A549 (cell line): Measurements from ENCODE around the gene ZBTB46. TPM values are rescaled to one million over a fixed set of nuclear protein-coding genes. Genes with fewer than 3 reads are reported as not detected.

Source experiments
- ATAC-seq, 2 experiments: fragments of 200-7000 bp in 1 of 2; fragments of >200 bp in 1 of 2; cut with Nextera tagmentation in 1 of 2; cut with Tn5 transposase in 1 of 2; 3 replicates each; pipeline versions ENCODE4 v1.8.0 to v1.9.1; 2018 to 2020; ENCODE audit warnings: mild to moderate bottlenecking in 1 of 2, moderate library complexity in 1 of 2
- CTCF ChIA-PET: fragments of 300-600 bp; sonication (Branson Sonifier 250); formaldehyde crosslinking; extraction: SDS; loops from one replicate; lab custom pipeline; 2021; ENCODE audit warnings: antibody characterized with exemption, inconsistent platforms; lab: Yijun Ruan, JAX
- POLR2A ChIA-PET: fragments of 350-600 bp; formaldehyde crosslinking; extraction: SDS; loops from one replicate; lab custom pipeline; 2021; ENCODE audit warnings: antibody characterized with exemption, inconsistent platforms; lab: Yijun Ruan, JAX
- DNase-seq, 2 experiments: peaks; one replicate each; pipeline versions ENCODE4 v3.0.0 to v3.0.0-alpha.2; 2011 to 2016; ENCODE audit warnings: low read depth in 1 of 2, low spot score in 1 of 2
- FAIRE-seq: peaks from 2 replicates; lab custom pipeline; 2011; peaks lifted over from hg19 to GRCh38; lab: Jason Lieb, UNC
- H3K27ac ChIP-seq, 2 experiments: fragments of >200 bp; sonication (Bioruptor Twin); formaldehyde crosslinking; 3 replicates each; pipeline ENCODE4 v1.5.1; 2016 to 2017
- H3K4me1 ChIP-seq: fragments of >200 bp; sonication (Bioruptor Twin); formaldehyde crosslinking; 3 replicates; pipeline ENCODE4 v1.6.1; 2016
- H3K4me2 ChIP-seq: fragments of >200 bp; sonication (Bioruptor Twin); formaldehyde crosslinking; 3 replicates; pipeline ENCODE4 v1.6.1; 2016
- H3K4me3 ChIP-seq: fragments of >200 bp; sonication (Bioruptor Twin); formaldehyde crosslinking; 3 replicates; pipeline ENCODE4 v1.5.1; 2016
- H3K9me3 ChIP-seq: fragments of >200 bp; sonication (Bioruptor Twin); formaldehyde crosslinking; 3 replicates; pipeline ENCODE4 v1.6.1; 2016
- CBX2 ChIP-seq: fragments of 200-600 bp; sonication (generic); IDR thresholded peaks from 2 replicates; pipeline ENCODE4 v1.6.1; 2016; ENCODE audit warnings: low read depth, mild to moderate bottlenecking, borderline replicate concordance
- CBX8 ChIP-seq: fragments of 200-600 bp; sonication (generic); IDR thresholded peaks from 2 replicates; pipeline ENCODE4 v1.6.1; 2016
- CEBPB ChIP-seq, 2 experiments: fragments of >200 bp in 1 of 2; sonication (Bioruptor Twin) in 1 of 2; formaldehyde crosslinking in 1 of 2; IDR thresholded peaks; 2 replicates each; pipeline ENCODE4 v1.6.1; 2012 to 2016
- CHD4 ChIP-seq: fragments of 200-600 bp; sonication (generic); IDR thresholded peaks from 2 replicates; pipeline ENCODE4 v1.6.1; 2016; ENCODE audit warnings: antibody characterized with exemption, mild to moderate bottlenecking, borderline replicate concordance
- EP300 ChIP-seq, 2 experiments: fragments of >200 bp; sonication (Bioruptor Twin); formaldehyde crosslinking; IDR thresholded peaks; 2 replicates in 1 of 2; 3 replicates in 1 of 2; pipeline ENCODE4 v1.6.1; 2016 to 2017
- FOSB ChIP-seq: fragments of 250-450 bp; sonication (Bioruptor Pico); IDR thresholded peaks from 2 replicates; pipeline ENCODE4 v1.5.0; 2020; ENCODE audit warnings: mild to moderate bottlenecking, moderate library complexity
- HOXA7 ChIP-seq: fragments of 250-450 bp; sonication (Bioruptor Pico); IDR thresholded peaks from 2 replicates; pipeline ENCODE4 v1.5.0; 2020; ENCODE audit warnings: mild to moderate bottlenecking, moderate library complexity
- JUN ChIP-seq, 2 experiments: fragments of >200 bp; sonication (Bioruptor Twin); formaldehyde crosslinking; IDR thresholded peaks; 2 replicates in 1 of 2; 3 replicates in 1 of 2; pipeline ENCODE4 v1.6.1; 2016 to 2017
- KDM1A ChIP-seq: fragments of 200-600 bp; sonication (generic); IDR thresholded peaks from 2 replicates; pipeline ENCODE4 v1.6.1; 2016; ENCODE audit warnings: low read depth, mild to moderate bottlenecking
- MAZ ChIP-seq: fragments of 150-350 bp; IDR thresholded peaks from 2 replicates; pipeline ENCODE4 v1.6.1; 2014; ENCODE audit warnings: antibody characterized with exemption, low read depth, low read length, borderline replicate concordance
- NFE2L2 ChIP-seq: fragments of 150-350 bp; conservative IDR thresholded peaks from 2 replicates; pipeline ENCODE4 v1.6.1; 2014; ENCODE audit warnings: low read length
- NPAS2 ChIP-seq: fragments of 250-450 bp; sonication (Bioruptor Pico); IDR thresholded peaks from 2 replicates; pipeline ENCODE4 v1.8.0; 2022; ENCODE audit warnings: mild to moderate bottlenecking, moderate library complexity, borderline replicate concordance
- RAD21 ChIP-seq, 2 experiments: fragments of >200 bp in 1 of 2; sonication (Bioruptor Twin) in 1 of 2; formaldehyde crosslinking in 1 of 2; IDR thresholded peaks in 1 of 2; conservative IDR thresholded peaks in 1 of 2; 2 replicates in 1 of 2; 3 replicates in 1 of 2; pipeline ENCODE4 v1.6.1; 2012 to 2018; ENCODE audit warnings: inconsistent platforms in 1 of 2
- RFX5 ChIP-seq: fragments of 450-650 bp; IDR thresholded peaks from 2 replicates; pipeline ENCODE4 v1.7.1; 2014; ENCODE audit warnings: antibody characterized with exemption, mild to moderate bottlenecking, moderate library complexity
- TFCP2L1 ChIP-seq: fragments of 250-450 bp; sonication (Bioruptor Pico); IDR thresholded peaks from 2 replicates; pipeline ENCODE4 v1.5.0; 2021; ENCODE audit warnings: mild to moderate bottlenecking
- WGBS: methylation state at CpG from one replicate; pipeline ENCODE4 v1.1.6; 2017; ENCODE audit errors: missing lambda C conversion rate; 5-methylcytosine and 5-hydroxymethylcytosine counted together
- polyA plus RNA-seq, 4 experiments: library from polyadenylated mRNA; depleted of rRNA in 3 of 4; stranded (reverse); fragments of >200 nt; fragmentation: RNase III in 1 of 4; extraction: RNeasy Plus Mini Kit Qiagen cat#74134 plus additional on column Dnase treatment in 1 of 4; gene quantifications; 2 replicates in 3 of 4; 3 replicates in 1 of 4; pipeline ENCODE4 v1.2.3, GENCODE V29; 2011 to 2017
- TF ChIP-seq, protein P1 (sequence below): fragments of 450-650 bp; IDR thresholded peaks from 2 replicates; pipeline ENCODE4 v1.6.1; 2014; ENCODE audit warnings: antibody characterized with exemption
- TF ChIP-seq, protein P2 (sequence below): fragments of 250-450 bp; sonication (Bioruptor Pico); IDR thresholded peaks from 2 replicates; pipeline ENCODE4 v1.5.0; 2021; ENCODE audit warnings: mild to moderate bottlenecking, moderate library complexity, borderline replicate concordance
- TF ChIP-seq, protein P3 (sequence below): fragments of 150-350 bp; IDR thresholded peaks from 2 replicates; pipeline ENCODE4 v1.6.1; 2014; ENCODE audit warnings: low read depth, mild to moderate bottlenecking, low read length
- TF ChIP-seq, protein P4 (sequence below): fragments of 250-450 bp; sonication (Bioruptor Pico); IDR thresholded peaks from 2 replicates; pipeline ENCODE4 v1.5.0; 2020; ENCODE audit warnings: low read depth, mild to moderate bottlenecking, moderate library complexity
- TF ChIP-seq, protein P5 (sequence below): fragments of 200-600 bp; sonication (generic); IDR thresholded peaks from 2 replicates; pipeline ENCODE4 v1.6.1; 2016; ENCODE audit warnings: antibody characterized with exemption, mild to moderate bottlenecking, moderate library complexity

The ZBTB46 gene
- polyA plus RNA-seq, 2 of the 4 experiments (the other 2 are of a cell fraction): 0.17 to 0.43 TPM

DNA sequence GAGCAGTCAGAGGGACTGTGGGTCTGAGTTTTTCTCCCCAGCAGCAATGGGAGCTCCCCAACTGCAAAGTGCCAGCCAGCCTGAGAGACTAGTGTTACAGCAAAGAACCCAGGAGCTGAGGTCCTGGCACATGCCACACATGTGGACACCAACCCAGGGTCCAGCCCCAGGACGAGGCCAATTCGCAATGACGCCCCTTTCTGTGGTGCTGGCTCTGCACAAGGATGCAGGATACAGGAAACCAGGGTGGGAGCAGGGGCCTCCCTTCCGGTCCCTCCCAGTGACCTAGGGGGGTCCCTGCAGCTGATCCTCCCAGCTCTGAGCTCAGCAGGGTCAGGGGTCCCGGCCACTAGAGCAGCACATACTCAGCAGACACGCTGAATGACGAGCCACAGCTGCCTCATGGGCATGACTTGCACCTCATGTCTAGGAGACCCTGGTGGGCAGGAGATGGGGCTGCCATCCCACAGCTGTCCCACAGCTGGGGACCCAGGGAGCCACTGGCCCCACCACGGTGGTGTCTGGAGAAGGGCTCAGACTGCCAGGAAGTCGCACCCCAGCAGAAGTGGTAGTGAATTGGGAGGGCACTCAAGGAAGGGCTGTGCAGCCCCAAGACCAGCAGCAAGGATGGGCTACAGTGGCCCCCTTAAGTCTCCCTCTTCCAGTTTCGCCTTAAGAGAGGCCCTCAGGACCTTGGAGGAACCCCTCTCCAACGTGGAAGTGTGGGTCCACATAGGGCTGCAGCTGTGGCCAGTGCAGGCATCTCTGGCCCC is 126.9 kb downstream of the ZBTB46 start:
- Histone ChIP-seq H3K9me3 (no peaks in the 10 kb centered on the region), H3K4me3 (no peak overlapping the region), H3K27ac (no peak overlapping the region), H3K4me2 (no peak overlapping the region), H3K4me1 (peaks cover 31% of the 10 kb centered on the region)
- no peak for ATAC-seq
- ChIA-PET POLR2A (no interaction called here), CTCF (interaction anchor here (0.7 to 1.6 kb wide), 5 partner anchors 12 to 270 kb away, joined by 3 to 7 read pairs (median 3); partner anchors contain the start of gene PTK6)
- DNase-seq: no peak
- no peak for FAIRE-seq
- TF ChIP-seq FOSB (no peak), JUN (IDR thresholded peaks at IDR 0.05) (no peak), NFE2L2 (no peak)
- TF ChIP-seq, protein P1, sequence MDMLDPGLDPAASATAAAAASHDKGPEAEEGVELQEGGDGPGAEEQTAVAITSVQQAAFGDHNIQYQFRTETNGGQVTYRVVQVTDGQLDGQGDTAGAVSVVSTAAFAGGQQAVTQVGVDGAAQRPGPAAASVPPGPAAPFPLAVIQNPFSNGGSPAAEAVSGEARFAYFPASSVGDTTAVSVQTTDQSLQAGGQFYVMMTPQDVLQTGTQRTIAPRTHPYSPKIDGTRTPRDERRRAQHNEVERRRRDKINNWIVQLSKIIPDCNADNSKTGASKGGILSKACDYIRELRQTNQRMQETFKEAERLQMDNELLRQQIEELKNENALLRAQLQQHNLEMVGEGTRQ: no peak
- 97% methylated on average over 9 of the region's 11 CpGs for WGBS

DNA sequence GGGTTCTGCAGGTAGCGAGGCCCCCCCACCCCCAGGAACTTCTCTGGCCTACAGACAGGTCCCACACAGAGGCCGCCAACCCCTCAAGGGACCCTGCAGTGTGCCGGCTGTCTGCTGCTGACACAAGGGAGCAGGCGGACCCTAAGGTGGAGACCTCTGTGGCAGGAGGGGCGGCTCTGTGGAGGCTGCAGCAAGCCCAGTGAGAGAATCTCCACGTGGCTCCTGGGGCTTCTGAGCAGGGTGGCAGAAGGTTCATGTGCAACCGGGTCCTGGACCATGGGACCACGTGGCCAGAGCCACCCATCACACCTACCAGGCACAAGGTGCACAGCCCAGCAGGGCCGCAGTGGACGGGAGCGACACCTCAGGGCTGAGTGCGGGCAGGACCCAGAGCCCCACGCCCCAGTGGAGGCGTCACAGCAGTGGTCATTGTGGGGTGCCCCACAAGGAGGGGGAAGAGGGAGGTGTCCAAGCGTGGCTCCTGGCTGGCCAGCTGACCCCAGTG is 127.5 kb downstream of the ZBTB46 start:
- TF ChIP-seq CBX8 (no peak), RFX5 (no peak), CEBPB (IDR thresholded peaks at IDR 0.05) (no peak), RAD21 (conservative IDR thresholded peaks at IDR 0.05 in 1 of 2, IDR thresholded peaks at IDR 0.05 in 1 of 2) (no peak), KDM1A (no peak), EP300 (IDR thresholded peaks at IDR 0.05) (no peak), TFCP2L1 (CRISPR knock-in tag) (no peak), NPAS2 (CRISPR knock-in tag) (no peak), CHD4 (no peak), JUN (IDR thresholded peaks at IDR 0.05) (no peak), NFE2L2 (no peak), MAZ (no peak), CBX2 (no peak), HOXA7 (CRISPR knock-in tag) (no peak)
- TF ChIP-seq, protein P2, sequence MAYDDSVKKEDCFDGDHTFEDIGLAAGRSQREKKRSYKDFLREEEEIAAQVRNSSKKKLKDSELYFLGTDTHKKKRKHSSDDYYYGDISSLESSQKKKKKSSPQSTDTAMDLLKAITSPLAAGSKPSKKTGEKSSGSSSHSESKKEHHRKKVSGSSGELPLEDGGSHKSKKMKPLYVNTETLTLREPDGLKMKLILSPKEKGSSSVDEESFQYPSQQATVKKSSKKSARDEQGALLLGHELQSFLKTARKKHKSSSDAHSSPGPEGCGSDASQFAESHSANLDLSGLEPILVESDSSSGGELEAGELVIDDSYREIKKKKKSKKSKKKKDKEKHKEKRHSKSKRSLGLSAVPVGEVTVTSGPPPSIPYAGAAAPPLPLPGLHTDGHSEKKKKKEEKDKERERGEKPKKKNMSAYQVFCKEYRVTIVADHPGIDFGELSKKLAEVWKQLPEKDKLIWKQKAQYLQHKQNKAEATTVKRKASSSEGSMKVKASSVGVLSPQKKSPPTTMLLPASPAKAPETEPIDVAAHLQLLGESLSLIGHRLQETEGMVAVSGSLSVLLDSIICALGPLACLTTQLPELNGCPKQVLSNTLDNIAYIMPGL: no peak
- TF ChIP-seq, protein P3, sequence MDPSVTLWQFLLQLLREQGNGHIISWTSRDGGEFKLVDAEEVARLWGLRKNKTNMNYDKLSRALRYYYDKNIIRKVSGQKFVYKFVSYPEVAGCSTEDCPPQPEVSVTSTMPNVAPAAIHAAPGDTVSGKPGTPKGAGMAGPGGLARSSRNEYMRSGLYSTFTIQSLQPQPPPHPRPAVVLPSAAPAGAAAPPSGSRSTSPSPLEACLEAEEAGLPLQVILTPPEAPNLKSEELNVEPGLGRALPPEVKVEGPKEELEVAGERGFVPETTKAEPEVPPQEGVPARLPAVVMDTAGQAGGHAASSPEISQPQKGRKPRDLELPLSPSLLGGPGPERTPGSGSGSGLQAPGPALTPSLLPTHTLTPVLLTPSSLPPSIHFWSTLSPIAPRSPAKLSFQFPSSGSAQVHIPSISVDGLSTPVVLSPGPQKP: no peak
- TF ChIP-seq, protein P4, sequence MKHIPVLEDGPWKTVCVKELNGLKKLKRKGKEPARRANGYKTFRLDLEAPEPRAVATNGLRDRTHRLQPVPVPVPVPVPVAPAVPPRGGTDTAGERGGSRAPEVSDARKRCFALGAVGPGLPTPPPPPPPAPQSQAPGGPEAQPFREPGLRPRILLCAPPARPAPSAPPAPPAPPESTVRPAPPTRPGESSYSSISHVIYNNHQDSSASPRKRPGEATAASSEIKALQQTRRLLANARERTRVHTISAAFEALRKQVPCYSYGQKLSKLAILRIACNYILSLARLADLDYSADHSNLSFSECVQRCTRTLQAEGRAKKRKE (CRISPR knock-in tag): no peak
- TF ChIP-seq, protein P5, sequence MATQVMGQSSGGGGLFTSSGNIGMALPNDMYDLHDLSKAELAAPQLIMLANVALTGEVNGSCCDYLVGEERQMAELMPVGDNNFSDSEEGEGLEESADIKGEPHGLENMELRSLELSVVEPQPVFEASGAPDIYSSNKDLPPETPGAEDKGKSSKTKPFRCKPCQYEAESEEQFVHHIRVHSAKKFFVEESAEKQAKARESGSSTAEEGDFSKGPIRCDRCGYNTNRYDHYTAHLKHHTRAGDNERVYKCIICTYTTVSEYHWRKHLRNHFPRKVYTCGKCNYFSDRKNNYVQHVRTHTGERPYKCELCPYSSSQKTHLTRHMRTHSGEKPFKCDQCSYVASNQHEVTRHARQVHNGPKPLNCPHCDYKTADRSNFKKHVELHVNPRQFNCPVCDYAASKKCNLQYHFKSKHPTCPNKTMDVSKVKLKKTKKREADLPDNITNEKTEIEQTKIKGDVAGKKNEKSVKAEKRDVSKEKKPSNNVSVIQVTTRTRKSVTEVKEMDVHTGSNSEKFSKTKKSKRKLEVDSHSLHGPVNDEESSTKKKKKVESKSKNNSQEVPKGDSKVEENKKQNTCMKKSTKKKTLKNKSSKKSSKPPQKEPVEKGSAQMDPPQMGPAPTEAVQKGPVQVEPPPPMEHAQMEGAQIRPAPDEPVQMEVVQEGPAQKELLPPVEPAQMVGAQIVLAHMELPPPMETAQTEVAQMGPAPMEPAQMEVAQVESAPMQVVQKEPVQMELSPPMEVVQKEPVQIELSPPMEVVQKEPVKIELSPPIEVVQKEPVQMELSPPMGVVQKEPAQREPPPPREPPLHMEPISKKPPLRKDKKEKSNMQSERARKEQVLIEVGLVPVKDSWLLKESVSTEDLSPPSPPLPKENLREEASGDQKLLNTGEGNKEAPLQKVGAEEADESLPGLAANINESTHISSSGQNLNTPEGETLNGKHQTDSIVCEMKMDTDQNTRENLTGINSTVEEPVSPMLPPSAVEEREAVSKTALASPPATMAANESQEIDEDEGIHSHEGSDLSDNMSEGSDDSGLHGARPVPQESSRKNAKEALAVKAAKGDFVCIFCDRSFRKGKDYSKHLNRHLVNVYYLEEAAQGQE: no peak
- 85% methylated on average over 4 of the region's 15 CpGs for WGBS

More for the DNA sequence above, 127.5 kb downstream of the ZBTB46 start:
- FAIRE-seq (no peak), ATAC-seq (no peak), DNase-seq (no peak)
- ChIA-PET POLR2A (interaction anchor here (1.2 kb wide), 1 partner anchor 33 kb away, joined by 3 read pairs; the partner anchor contains the start of gene LIME1), CTCF (interaction anchor here (0.7 to 1.6 kb wide), 3 partner anchors 12 to 271 kb away, joined by 3 to 7 read pairs (median 4); no protein-coding TSS in a partner anchor)
- H3K4me1 ChIP-seq: peaks cover 32% of the 10 kb centered on the region
- H3K27ac ChIP-seq: no peak overlapping the region
- H3K4me2 ChIP-seq: no peak overlapping the region
- no peaks in the 10 kb centered on the region for H3K9me3 ChIP-seq
- H3K4me3 ChIP-seq: no peak overlapping the region
